ENCODE measurements around the gene PDXDC1. TPM values are rescaled to one million over a fixed set of nuclear protein-coding genes. Genes with fewer than 3 reads are reported as not detected.

PDXDC1 gene
- total and polyA plus RNA-seq, 2 donors (not counting 1 experiment from before 2014, with no cell fraction given) = 48.1 to 103 TPM

DNA sequence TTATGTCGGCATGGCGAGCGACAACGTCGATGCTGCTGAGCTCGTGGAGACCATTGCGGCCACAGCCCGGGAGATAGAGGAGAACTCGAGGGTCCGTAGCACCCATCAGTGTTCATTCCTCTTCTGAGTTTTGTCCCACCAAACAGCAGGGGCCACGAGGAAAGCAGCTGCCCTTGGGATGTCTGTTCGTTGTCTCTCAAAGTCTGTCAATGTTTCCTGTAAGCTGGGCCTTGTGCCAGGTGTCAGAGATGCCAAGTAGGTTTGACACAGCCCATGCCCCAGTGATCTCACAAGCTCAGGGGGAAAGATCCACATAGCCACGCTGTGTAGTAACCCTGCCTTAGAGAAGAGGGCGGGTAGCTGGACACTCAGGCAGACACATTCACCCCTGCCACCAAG, 58.5 kb downstream of the PDXDC1 start:
- no peaks in the 10 kb centered on the region for H3K9me3 Mint-ChIP-seq (ENCODE audit: insufficient read depth)
- peaks cover 12 to 86% of the 10 kb centered on the region in 2 experiments for H3K36me3 ChIP-seq (replicated peaks in 1 of 2; ENCODE audit: control extremely low read depth in 1 of 2, control insufficient read depth in 1 of 2, extremely low read depth in 1 of 2, insufficient read depth in 2 of 2, low read length in 1 of 2)
- ChIA-PET CTCF (no interaction called here), POLR2A (interaction anchor here (0.6 kb wide), 1 partner anchor 39 kb away, joined by 3 read pairs; no protein-coding TSS in a partner anchor)
- H3K79me2 ChIP-seq (ENCODE audit: control insufficient read depth, insufficient read depth, low read length) = no peaks in the 10 kb centered on the region
- intact Hi-C loops (cut with micrococcal nuclease) = no loop called here
- no peak overlapping the region for H2AFZ ChIP-seq (ENCODE audit: insufficient read depth, low read depth, low read length, poor library complexity, severe bottlenecking)
- no peaks in the 10 kb centered on the region for H4K20me1 ChIP-seq (ENCODE audit: control insufficient read depth, insufficient read depth, low read length, poor library complexity, severe bottlenecking)
- no peaks in the 10 kb centered on the region for H3K27me3 Mint-ChIP-seq
- no peaks in the 10 kb centered on the region for H3K27me3 ChIP-seq (replicated peaks in 1 of 4; ENCODE audit: control extremely low read depth in 1 of 4, control insufficient read depth in 3 of 4, insufficient read depth in 4 of 4, low read length in 3 of 4)
- H3K9ac ChIP-seq (ENCODE audit: low read length) = no peak overlapping the region
- 90% methylated on average over 13 of the region's 14 CpGs for WGBS (ENCODE audit: insufficient coverage)
- H3K4me1 Mint-ChIP-seq = no peaks in the 10 kb centered on the region
- TF ChIP-seq, protein P1, sequence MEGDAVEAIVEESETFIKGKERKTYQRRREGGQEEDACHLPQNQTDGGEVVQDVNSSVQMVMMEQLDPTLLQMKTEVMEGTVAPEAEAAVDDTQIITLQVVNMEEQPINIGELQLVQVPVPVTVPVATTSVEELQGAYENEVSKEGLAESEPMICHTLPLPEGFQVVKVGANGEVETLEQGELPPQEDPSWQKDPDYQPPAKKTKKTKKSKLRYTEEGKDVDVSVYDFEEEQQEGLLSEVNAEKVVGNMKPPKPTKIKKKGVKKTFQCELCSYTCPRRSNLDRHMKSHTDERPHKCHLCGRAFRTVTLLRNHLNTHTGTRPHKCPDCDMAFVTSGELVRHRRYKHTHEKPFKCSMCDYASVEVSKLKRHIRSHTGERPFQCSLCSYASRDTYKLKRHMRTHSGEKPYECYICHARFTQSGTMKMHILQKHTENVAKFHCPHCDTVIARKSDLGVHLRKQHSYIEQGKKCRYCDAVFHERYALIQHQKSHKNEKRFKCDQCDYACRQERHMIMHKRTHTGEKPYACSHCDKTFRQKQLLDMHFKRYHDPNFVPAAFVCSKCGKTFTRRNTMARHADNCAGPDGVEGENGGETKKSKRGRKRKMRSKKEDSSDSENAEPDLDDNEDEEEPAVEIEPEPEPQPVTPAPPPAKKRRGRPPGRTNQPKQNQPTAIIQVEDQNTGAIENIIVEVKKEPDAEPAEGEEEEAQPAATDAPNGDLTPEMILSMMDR (IDR thresholded peaks at IDR 0.05) = no peak
- no peak for TF ChIP-seq EZH2 (IDR thresholded peaks at IDR 0.05; ENCODE audit: borderline replicate concordance, insufficient read depth, low read depth, low read length, poor library complexity, severe bottlenecking)
- H3K4me2 ChIP-seq (replicated peaks; ENCODE audit: low read depth, low read length, poor library complexity, severe bottlenecking) = no peak overlapping the region
- no peaks in the 10 kb centered on the region for H3K4me1 ChIP-seq (ENCODE audit: control insufficient read depth in 2 of 2, insufficient read depth in 2 of 2, low read length in 2 of 2)
- H3K27ac ChIP-seq (ENCODE audit: low read length in 2 of 2) = no peak overlapping the region
- no peaks in the 10 kb centered on the region for H3K9me3 ChIP-seq (ENCODE audit: control extremely low read depth in 1 of 3, control insufficient read depth in 2 of 3, insufficient read depth in 1 of 3, low read length in 2 of 3)
- no peak overlapping the region for H3K4me3 ChIP-seq (ENCODE audit: control extremely low read depth in 1 of 5, extremely low read depth in 1 of 5, insufficient read depth in 1 of 5, low read depth in 2 of 5, low read length in 4 of 5)
- H3K27ac Mint-ChIP-seq = no peak overlapping the region
- no peak overlapping the region for H3K4me3 Mint-ChIP-seq
- DNase-seq = no peak
- no peak for ATAC-seq (ENCODE audit: low read depth)

DNA sequence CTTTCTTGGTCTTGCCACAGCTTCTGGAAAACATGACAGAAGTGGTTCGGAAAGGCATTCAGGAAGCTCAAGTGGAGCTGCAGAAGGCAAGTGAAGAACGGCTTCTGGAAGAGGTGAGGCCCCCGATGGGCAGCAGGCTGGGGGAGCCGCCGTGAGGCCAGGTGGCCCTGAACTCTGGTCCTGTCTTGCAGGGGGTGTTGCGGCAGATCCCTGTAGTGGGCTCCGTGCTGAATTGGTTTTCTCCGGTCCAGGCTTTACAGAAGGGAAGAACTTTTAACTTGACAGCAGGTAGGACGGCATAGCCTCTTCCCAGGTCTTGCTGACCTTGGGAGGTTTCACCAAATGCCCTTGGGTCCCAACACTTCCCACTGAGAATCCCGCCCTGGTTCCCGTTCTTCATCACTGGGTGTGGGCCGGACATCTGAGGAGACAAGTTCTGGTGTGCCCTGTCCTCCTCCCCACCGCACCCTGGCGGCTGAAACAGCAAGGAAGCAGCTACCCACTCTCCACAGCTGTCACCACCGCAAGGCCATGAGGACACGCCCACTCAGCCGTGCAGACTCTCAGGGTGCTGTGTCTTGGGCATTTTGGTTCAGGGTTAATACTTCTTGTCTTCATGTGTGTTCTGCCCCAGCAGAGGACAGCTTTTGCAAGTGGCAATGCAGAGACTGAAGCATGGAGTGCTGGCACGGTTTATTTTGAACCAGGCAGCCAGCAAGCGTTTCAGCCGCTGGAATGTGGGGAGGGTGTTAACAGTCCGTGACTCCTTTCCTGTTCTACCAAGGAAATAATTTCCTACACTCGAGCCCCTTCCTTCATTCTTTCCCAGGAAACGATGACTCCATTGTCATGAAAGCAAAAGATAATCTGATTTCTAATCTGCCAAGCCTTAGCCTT, 59.7 kb downstream of the PDXDC1 start:
- H3K9me3 Mint-ChIP-seq (ENCODE audit: insufficient read depth) = no peaks in the 10 kb centered on the region
- no peak overlapping the region for H3K9ac ChIP-seq (ENCODE audit: low read length)
- TF ChIP-seq, protein P1 (IDR thresholded peaks at IDR 0.05) = no peak
- no peak for TF ChIP-seq EZH2 (IDR thresholded peaks at IDR 0.05; ENCODE audit: borderline replicate concordance, insufficient read depth, low read depth, low read length, poor library complexity, severe bottlenecking)
- H3K4me3 ChIP-seq (ENCODE audit: control extremely low read depth in 1 of 5, extremely low read depth in 1 of 5, insufficient read depth in 1 of 5, low read depth in 2 of 5, low read length in 4 of 5) = no peak overlapping the region
- 96% methylated on average over 23 of the region's 23 CpGs for WGBS (ENCODE audit: insufficient coverage)
- H3K4me1 ChIP-seq (ENCODE audit: control insufficient read depth in 2 of 2, insufficient read depth in 2 of 2, low read length in 2 of 2) = no peaks in the 10 kb centered on the region
- H2AFZ ChIP-seq (ENCODE audit: insufficient read depth, low read depth, low read length, poor library complexity, severe bottlenecking) = no peak overlapping the region
- no peaks in the 10 kb centered on the region for H3K27me3 ChIP-seq (replicated peaks in 1 of 4; ENCODE audit: control extremely low read depth in 1 of 4, control insufficient read depth in 3 of 4, insufficient read depth in 4 of 4, low read length in 3 of 4)
- ChIA-PET POLR2A (no interaction called here), CTCF (no interaction called here)
- H3K4me3 Mint-ChIP-seq = no peak overlapping the region
- H3K9me3 ChIP-seq (ENCODE audit: control extremely low read depth in 1 of 3, control insufficient read depth in 2 of 3, insufficient read depth in 1 of 3, low read length in 2 of 3) = no peaks in the 10 kb centered on the region
- no peaks in the 10 kb centered on the region for H3K27me3 Mint-ChIP-seq
- H3K79me2 ChIP-seq (ENCODE audit: control insufficient read depth, insufficient read depth, low read length) = no peaks in the 10 kb centered on the region
- DNase-seq (no peak), ATAC-seq (ENCODE audit: low read depth) (no peak)
- no peak overlapping the region for H3K4me2 ChIP-seq (replicated peaks; ENCODE audit: low read depth, low read length, poor library complexity, severe bottlenecking)
- H3K4me1 Mint-ChIP-seq = no peaks in the 10 kb centered on the region
- no peaks in the 10 kb centered on the region for H4K20me1 ChIP-seq (ENCODE audit: control insufficient read depth, insufficient read depth, low read length, poor library complexity, severe bottlenecking)
- peaks cover 15 to 87% of the 10 kb centered on the region in 2 experiments for H3K36me3 ChIP-seq (replicated peaks in 1 of 2; ENCODE audit: control extremely low read depth in 1 of 2, control insufficient read depth in 1 of 2, extremely low read depth in 1 of 2, insufficient read depth in 2 of 2, low read length in 1 of 2)
- no peak overlapping the region for H3K27ac ChIP-seq (ENCODE audit: low read length in 2 of 2)
- intact Hi-C loops (cut with micrococcal nuclease) = no loop called here
- H3K27ac Mint-ChIP-seq = no peak overlapping the region

Data from B cell (primary cell).